HG02943 (cell line): ENCODE measurements around the gene BMPR1A.
A peak's percentile ranks its signal among the peaks of the same experiment; 100 is the strongest.
"Not testable (repeated sequence)": the region's sequence is repeated elsewhere in the genome, so short reads cannot be mapped to it uniquely, and the experiment has no call there.

Experiments used
- ATAC-seq: cut with Tn5 transposase; IDR thresholded peaks from one replicate; pipeline ENCODE4 v1.9.1; 2021; ENCODE audit warnings: mild to moderate bottlenecking, low read depth, moderate library complexity; ENCODE audit not compliant: unreplicated experiment

The BMPR1A gene

DNA sequence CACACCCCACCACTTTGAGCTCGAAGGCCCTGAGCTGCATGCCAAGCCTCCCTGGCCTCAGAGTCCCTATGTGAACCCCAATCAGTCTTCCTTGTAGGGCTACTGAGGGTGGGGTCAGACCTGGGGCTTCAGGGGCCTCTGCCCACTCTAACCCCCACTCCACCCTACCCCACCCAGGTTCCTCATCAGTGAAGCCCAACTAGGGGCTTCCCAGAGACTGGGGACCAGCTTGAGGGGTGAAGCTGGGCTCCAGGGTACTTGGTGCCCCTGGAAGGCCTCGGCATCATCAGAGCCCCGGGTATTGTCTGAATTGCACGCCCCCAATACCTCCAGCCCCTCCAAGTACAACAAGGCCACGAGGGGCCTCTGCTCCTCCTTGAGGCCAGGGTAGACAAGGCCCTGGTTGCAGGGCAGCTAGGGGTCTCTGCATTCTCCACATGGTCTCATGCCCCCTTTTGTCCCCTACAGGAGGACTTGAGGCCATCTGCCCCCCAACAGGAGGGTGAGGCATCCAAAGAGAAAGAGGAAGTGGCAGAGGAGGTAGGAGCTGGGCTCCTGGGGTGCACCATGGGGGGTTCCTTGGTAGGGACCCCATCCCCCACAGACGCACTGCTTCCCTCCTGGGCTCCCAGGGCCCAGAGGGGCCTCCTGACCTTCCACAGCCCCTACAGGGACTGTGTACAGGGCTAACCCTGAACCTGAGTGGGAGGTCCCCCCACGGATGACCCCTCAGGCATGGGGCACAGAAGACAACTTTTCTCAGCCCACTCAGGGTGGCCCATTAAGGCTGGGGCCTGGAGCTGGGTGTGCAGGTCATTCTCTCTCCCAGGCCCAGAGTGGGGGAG is 205.9 kb downstream of the BMPR1A start:
- no peak for ATAC-seq

DNA sequence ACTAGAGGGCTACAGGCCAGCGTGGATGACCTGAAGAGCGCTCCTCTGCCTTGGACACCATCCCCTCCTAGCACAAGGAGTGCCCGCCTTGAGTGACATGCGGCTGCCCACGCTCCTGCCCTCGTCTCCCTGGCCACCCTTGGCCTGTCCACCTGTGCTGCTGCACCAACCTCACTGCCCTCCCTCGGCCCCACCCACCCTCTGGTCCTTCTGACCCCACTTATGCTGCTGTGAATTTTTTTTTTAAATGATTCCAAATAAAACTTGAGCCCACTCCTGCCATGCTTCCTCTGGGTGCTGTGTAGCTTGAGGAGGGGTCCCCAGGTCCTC is 206.5 kb downstream of the BMPR1A start:
- no peak for ATAC-seq

DNA sequence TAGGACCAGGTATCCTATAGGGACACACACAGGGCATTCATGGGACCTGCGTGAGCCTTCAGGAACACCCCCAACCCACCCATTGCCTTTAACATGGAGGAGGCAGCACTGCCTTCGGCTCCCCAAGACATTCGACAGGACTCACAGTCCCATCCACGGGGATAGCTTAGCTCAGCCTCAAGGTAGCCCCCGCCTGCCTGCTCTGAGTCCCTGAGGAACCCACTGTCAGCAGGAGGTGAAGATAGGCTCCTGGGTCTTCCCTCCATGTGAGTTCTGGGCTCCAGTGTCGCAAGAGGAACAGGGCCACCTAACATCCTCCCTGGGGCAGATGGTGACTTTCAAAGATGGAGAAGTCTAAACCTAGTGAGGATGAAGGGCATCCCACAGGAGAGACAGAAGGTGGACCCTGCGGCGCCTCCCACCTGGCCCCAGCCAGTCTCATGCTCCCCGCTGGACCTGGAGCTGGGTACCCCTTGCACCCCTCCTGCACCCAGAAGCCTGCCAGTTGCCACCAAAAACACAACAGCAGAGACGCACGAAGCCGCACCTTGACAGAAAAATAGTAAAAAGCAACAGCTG is 207.0 kb downstream of the BMPR1A start:
- no peak for ATAC-seq

DNA sequence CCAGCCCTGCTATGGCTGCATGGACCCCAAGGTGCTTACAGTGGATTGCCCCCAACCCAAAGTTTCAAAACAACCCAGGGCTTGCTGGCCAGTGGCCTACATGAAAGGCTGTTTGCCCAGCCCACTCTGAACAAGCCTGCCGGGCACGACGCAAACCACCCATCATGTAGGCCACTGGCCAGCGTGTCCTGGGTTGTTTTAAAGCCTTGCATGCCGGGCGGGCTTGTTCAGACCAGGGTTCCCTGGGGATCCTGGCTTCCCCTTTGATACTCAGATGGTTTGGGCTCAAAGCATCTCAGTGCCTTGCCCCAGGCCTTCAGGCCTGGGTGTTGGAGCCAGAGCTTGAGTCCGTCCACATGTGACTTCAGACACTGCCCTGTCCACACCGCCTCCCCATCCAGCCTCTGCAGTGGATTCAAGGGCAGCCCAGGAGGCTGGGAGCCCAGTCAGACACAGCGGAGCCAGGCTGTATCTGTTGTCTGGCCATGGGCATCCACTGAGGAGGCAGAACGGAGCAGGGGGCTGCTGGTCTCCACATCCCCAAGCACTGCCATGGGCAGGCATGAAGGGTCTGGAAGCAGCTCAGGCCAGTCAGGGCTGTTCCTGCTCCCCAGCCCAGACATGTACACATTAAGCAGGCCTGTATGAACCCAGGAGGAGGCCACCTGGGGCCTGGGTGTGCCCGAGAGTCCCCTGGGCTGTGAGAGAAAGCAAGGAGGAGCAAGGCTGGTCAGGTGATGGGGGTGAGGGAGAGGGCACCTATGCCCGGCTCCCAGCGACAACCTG is 207.8 kb downstream of the BMPR1A start:
- no peak for ATAC-seq

DNA sequence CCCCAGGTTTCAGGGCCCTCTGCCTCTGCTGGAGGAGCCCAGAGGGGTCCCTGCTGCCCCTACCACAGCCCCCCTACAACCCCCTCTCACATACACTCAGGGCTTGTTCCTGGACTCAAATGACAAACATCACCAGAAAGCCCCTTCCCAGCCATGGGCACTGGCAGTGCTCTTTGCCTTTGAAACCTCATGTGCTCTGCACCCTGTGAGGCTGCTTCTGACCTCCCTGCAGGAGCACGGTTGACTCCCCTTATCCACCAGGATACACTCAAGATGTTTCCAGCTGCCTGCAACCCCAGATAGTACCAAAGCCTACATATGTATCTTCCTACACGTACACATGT is 208.4 kb downstream of the BMPR1A start:
- ATAC-seq = no peak

DNA sequence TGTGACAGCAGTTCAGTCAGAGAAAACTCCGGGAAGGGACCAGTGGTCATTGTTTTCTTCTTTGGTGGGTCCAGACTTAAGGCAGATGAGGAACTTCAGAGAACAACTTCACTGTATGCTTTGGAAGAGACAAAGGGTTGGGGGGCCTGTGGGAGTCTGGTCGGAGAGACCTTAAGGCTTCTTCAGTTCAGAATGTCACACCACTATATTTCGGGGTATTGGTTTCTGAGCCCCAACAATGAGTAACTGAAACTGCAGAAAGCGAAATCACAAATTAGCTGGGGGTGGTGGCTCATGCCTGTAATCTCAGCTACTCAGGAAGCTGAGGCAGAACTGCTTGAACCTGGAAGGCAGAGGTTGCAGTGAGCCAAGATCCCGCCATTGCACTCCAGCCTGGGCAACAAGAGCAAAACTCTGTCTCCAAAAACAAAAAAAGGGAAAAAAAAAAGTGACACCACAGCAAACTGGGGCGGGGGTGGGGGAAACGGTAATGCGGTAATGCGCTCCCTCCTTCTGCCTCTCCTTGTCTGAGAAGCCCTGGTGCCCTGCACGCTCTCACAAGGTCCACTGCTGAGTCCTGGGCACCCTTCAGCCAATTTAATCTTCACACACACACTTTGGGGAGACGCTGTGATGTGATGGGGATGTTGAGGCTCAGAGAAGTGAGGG is 209.7 kb downstream of the BMPR1A start:
- no peak for ATAC-seq

DNA sequence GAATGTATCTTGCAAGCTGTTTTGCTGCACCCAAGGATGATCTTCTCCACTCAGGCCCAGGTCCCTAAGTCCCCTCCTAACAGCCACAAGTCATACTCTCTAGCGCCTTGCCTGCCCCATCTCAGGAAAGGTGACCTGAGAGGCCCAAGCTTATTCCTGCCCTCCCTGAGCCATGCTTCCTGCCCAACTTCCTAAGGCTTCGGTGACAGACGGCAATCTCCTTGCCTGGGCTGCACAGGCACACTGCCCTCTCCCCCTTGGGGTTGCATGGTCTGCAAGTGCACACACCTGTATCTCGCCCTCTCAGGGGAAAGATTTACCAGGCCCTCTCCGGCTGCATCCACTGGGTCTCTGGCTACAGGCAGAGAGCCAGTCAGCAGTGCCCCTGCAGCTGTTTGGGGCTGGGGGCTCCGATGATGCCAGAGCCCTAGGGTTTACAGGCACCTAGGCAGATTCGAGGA is 211.1 kb downstream of the BMPR1A start:
- ATAC-seq = no peak

DNA sequence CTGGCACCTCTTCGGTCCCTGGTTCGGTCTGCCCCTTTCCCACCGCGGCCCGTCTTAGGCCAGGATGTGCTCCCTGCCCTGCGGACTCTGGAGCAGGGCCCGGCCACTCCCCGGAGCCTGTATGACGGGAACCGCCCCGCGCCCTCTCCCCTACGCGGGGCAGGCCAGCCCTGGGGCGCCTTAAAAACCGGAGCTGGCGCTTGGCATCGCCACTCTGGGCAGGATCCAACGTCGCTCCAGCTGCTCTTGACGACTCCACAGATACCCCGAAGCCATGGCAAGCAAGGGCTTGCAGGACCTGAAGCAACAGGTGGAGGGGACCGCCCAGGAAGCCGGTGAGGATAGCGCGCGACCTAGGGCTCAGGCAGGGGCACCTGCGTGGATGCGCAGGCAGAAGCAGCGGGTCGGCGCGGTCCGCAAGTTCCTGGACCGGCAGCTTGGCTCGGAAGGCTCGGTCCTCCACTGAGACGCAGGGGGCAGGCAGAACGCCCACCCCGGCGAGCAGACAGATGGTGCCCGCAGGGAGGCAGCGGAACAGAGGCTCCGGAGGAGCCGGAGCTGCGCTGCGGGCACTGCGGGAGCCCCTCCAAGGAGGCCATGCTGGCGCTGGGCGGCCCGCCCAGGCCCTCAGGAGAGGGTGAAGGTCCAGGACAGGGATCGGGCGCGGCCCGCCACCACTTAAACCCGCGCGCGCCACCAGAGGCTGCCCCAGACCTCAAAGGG is 212.0 kb downstream of the BMPR1A start, which contains the start of gene ADIRF:
Gene ADIRF (plus strand): TSS at position 212 of the 723 bp plus-strand sequence. CDS start 63 bp downstream, at position 275.
- no peak for ATAC-seq

DNA sequence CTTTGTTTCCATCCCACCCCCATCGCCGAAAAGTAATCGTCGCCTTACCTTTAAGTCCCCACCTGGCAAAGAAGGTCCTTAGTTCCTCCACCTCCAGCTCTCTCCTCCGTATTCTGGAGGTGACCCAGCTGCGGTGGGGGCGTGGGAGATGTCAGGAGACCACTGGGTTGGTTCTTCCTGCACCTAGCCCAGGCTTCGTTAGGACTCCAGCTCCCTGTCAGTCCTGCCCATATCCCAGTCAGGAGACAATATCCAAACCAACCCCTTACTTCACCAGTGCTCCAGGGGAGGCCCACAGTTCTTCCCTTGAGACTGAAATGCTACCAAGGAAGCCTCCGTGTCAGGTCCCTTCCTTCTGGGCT is 212.6 kb downstream of the BMPR1A start:
- ATAC-seq = no peak

DNA sequence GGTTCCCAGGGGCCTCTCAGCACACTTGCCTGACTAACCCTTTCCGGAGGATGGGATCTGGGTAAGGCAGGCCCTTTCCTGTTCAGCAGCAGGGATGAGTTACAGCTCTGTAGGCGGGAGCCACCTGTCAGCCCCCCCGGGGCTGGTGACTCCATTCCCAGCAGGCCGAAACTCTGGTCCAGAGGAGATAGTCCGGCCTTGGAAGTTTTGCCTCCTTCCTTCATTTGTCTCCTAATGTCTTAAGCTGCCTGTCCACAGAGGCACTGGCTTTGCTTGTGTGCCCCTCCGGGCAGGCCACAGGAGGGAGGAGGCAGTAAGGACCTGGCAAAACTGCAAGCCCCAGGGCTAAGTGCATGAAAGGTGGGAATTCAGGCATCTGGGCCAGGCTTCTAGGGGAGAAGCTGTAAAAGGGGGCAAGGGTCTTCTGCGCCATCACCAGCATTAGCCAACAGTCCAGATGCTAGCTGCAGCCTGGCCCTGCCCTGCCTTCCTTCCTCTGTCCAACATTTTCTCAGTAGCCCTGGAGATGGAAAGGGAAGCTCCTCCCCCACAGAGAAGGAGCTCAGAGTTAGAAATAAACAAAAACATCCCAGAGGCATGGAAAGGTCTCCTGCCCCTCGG is 213.1 kb downstream of the BMPR1A start:
- ATAC-seq = no peak

DNA sequence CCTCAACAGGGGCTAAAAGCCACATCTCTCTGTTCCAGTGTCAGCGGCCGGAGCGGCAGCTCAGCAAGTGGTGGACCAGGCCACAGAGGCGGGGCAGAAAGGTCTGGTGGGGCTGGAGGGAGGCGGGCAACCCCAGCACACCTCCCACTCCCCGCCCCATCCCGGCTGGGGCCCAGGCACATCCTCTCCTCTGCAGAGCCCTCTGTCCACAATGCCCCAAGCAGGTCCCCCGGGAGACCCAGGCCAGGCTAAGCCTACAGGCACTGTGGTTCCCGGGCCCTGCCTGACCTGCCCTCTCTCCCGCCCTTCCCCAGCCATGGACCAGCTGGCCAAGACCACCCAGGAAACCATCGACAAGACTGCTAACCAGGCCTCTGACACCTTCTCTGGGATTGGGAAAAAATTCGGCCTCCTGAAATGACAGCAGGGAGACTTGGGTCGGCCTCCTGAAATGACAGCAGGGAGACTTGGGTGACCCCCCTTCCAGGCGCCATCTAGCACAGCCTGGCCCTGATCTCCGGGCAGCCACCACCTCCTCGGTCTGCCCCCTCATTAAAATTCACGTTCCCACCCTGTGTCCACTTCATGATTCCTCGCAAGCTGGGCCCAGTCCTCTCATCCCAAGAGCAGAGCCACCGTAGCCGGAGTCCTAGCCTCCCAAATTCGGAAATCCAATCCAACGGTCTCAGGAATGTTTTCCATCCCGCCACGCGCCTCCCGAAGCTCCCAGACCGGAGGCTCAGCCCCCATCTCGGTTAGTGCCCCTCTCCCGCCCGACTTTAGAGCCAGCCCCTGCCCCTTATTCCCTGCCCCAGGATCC is 214.0 kb downstream of the BMPR1A start:
- ATAC-seq = no peak

DNA sequence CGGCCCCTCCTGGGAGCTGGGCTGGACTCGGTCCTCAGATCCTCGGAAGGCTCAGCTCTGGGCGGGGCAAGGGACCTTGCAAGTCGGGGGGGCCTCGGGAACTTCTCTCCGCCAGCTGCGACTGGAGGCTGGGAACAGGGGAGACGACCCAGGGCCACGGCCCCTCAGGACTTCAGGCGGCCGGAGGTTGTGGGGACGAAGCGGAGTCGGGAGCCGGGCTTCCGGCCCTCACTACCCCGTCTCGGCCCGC is 214.5 kb downstream of the BMPR1A start:
- ATAC-seq = no peak

DNA sequence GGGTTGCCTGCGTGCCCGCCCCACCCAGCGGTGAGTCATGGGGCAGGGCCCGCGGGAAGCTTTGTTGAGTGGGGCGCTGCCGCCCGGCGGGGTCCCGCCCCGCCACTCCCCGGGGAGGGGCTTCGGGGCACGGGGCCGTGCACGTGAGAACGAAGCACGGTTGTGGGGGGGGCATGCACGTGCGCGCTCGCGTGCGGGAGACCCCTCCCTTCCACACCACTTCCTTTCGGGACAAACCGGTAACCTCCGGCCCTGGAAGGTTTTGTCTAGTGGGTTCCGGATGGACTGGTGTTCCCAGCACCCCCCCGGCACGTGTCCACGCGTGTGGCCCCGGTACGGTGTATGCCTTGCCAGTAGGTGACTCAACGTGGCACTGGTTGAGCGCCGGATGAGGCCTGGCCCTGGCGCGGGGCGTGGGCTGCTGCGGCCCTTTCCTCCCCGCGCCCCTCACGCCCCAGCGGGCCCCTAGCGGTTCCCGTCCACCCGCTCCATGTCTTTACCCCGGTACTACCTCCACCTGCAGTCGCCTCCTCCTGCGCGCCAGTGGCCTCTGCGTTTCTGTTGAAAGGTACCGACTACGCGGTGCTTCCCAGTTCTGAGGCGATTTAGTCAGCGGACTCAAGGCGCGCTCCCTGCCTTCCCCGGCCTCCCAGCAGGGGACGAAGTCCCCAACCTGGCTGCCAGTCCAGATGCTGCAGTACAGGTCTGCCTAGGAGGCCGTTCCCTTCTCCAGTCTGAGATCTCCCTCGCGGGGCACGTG is 215.0 kb downstream of the BMPR1A start:
- peak; percentile 70 for ATAC-seq

DNA sequence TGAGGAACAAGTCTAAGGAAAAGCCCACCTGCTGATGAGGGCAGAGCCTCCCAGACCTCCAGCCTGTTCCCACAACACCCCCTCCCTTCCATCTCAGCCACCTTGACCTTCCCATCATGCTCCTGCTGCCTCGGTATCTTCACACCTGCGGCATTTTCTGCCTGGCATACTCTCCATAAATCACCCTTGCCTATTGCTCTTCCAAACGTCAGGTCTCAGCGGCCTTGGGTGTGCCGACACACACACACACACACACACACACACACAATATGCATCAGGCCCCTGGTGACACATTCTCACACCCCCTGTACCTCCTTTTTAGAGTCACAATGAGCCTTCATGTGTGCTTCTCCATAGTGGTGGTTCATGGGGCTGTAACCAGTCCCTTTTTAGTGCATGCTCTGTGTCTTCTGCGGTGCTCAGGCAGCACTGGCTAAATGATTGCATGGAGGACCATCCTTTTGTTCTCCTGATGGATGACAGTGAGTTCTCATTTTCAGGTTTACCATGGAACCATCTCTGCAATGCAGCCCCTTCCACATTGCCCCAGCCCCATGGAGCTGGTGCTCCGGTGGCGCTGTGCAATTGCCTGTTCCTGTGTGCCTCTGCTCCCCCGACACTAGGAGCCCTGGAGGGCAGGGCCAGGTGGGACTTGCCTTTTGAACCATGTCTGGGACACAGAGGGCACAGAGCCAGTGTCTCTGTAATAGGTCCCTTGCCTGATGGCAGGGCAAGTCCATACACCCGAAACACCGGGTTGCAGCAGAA is 216.4 kb downstream of the BMPR1A start:
- ATAC-seq = no peak

DNA sequence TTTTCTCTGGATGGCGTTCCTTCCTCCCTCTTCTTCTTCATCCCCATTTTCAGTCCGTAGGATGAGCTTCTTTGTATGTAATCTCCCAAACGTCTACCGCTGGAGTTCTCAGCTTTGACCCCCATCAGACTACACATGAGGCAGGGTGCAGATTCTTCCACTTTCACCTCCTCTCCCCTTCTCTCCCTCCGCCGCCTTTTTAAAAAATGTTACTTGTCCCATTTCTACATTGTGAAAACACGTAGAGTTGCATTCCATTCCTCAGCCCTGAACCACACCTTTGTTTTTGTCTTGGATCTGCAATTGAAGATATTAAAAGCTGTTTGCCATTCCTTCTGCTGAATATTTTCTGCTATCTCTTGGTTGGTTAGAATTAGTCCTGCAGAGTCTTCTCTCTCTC is 218.1 kb downstream of the BMPR1A start:
- no peak for ATAC-seq

DNA sequence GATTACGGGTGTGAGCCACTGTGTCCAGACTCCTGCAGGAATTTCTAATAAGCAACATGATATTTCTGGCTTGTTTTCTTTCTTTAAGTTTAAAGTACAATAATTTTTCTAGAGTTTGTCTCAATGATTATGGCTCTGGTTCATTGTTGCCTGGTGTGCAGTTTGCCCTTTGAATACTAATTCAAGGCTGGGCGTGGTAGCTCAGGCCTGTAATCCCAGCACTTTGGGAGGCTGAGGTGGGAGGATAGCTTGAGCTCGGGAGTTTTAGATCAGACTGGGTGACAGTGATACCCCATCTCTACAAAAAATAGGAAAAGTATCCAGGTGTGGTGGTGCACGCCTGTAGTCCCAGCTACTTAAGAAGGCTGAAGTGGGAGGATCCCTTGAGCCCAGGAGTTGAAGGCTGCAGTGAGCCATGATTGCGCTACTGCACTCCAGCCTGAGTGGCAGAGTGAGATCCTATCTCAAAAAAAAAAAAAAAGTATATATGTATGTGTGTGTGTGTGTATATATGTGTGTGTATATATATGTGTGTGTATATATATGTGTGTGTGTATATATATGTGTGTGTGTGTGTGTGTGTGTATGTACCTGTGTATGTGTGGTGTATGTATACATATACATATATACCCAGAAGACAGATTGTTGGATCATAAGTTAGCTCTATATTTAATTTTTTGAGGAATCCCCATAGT is 220.1 kb downstream of the BMPR1A start:
- ATAC-seq = no peak

DNA sequence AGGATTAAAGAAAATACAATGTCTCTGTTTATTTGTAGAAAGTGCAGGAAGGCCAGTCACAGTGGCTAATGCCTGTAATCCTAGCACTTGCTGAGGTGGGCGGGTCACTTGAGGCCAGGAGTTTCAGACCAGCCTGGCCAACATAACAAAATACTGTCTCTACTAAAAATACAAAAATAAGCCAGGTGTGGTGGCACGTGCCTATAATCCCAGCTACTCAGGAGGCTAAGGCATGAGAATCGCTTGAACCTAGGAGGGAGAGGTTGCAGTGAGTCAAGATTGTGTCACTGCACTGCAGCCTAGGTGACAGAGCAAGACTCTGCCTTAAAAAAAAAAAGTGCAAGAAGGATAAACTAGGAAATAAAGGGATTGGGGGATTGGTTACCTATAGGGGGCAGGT is 222.0 kb downstream of the BMPR1A start:
- ATAC-seq = not testable (repeated sequence)
